Endothelial cell of umbilical vein (primary cell): ENCODE data around the gene DYNC1LI2. TPM values are rescaled to one million over a fixed set of nuclear protein-coding genes. Genes with fewer than 3 reads are reported as not detected.

Experiments used
- BruUV-seq: library from RNA; stranded (reverse); fragments of 400-500 nt; replicated peaks from 2 replicates; lab custom pipeline; 2021; lab: Mats Ljungman, UMichigan
- CTCF ChIA-PET: fragments of 300-600, 350-600 bp; sonication (Branson Sonifier 250); formaldehyde crosslinking; loops from one replicate; lab custom pipeline; 2021; ENCODE audit warnings: antibody characterized with exemption, inconsistent platforms; lab: Charles Lee
- POLR2A ChIA-PET: fragments of 300-600, 350-600 bp; sonication (Branson Sonifier 250); formaldehyde crosslinking; loops from one replicate; lab custom pipeline; 2021; ENCODE audit warnings: antibody characterized with exemption, inconsistent platforms; lab: Charles Lee
- DNase-seq: peaks from one replicate; pipeline ENCODE4 v3.0.0-alpha.2; 2011; ENCODE audit warnings: low read depth, low spot score
- FAIRE-seq: peaks from 2 replicates; lab custom pipeline; 2011; peaks lifted over from hg19 to GRCh38; lab: Jason Lieb, UNC
- H2AFZ ChIP-seq: 2 replicates; pipeline ENCODE4 v1.6.0; 2012; ENCODE audit warnings: low read depth, low read length, control low read depth, inconsistent platforms
- H3K27ac ChIP-seq: 2 replicates; pipeline ENCODE4 v1.5.1; 2011; ENCODE audit warnings: low read depth, mild to moderate bottlenecking, control low read depth, low read length, moderate library complexity; ENCODE audit not compliant: insufficient read depth
- H3K27me3 ChIP-seq, 2 experiments: 2 replicates each; pipeline versions ENCODE4 v1.6.0 to v1.6.1; 2011; ENCODE audit warnings: low read length in 2 of 2, mixed read lengths in 1 of 2; ENCODE audit not compliant: control insufficient read depth in 2 of 2, insufficient read depth in 2 of 2
- H3K36me3 ChIP-seq, 2 experiments: 2 replicates in 1 of 2; 3 replicates in 1 of 2; pipeline ENCODE4 v1.5.1; 2011; ENCODE audit warnings: low read length in 2 of 2, mild to moderate bottlenecking in 1 of 2, moderate library complexity in 1 of 2; ENCODE audit not compliant: control insufficient read depth in 2 of 2, insufficient read depth in 2 of 2; ENCODE audit errors: extremely low read depth in 1 of 2
- H3K4me1 ChIP-seq: 3 replicates; pipeline ENCODE4 v1.5.1; 2011; ENCODE audit warnings: mild to moderate bottlenecking, low read length; ENCODE audit not compliant: control insufficient read depth, insufficient read depth; ENCODE audit errors: extremely low read depth
- H3K4me2 ChIP-seq: 2 replicates; pipeline ENCODE4 v1.6.1; 2011; ENCODE audit warnings: low read length, control low read depth, mixed read lengths; ENCODE audit not compliant: insufficient read depth
- H3K4me3 ChIP-seq, 3 experiments: fragments of 200-600 bp in 1 of 3; sonication (generic), shearing (Covaris generic) in 1 of 3; replicated peaks in 1 of 3; 2 replicates each; pipeline ENCODE4 v1.5.1; 2011 to 2016; ENCODE audit warnings: control low read depth in 3 of 3, low read length in 3 of 3, mild to moderate bottlenecking in 2 of 3, inconsistent platforms in 1 of 3, low read depth in 1 of 3, moderate library complexity in 1 of 3; ENCODE audit not compliant: insufficient read depth in 1 of 3
- H3K79me2 ChIP-seq: 2 replicates; pipeline ENCODE4 v1.6.0; 2012; ENCODE audit warnings: low read length, inconsistent platforms; ENCODE audit not compliant: control insufficient read depth, insufficient read depth
- H3K9ac ChIP-seq: replicated peaks from 2 replicates; pipeline ENCODE3; 2011; ENCODE audit warnings: low read length, control low read depth; ENCODE audit not compliant: insufficient read depth; ENCODE audit errors: extremely low read depth
- H3K9me1 ChIP-seq: replicated peaks from 3 replicates; pipeline ENCODE4 v1.6.0; 2011; ENCODE audit warnings: mild to moderate bottlenecking, low read length; ENCODE audit not compliant: control insufficient read depth, insufficient read depth; ENCODE audit errors: extremely low read depth
- H3K9me3 ChIP-seq: replicated peaks from 2 replicates; pipeline ENCODE4 v1.5.1; 2012; ENCODE audit warnings: low read length, inconsistent platforms; ENCODE audit not compliant: control insufficient read depth, insufficient read depth
- H4K20me1 ChIP-seq: replicated peaks from 2 replicates; pipeline ENCODE3; 2011; ENCODE audit warnings: mild to moderate bottlenecking, low read length; ENCODE audit not compliant: control insufficient read depth, insufficient read depth; ENCODE audit errors: extremely low read depth
- CTCF ChIP-seq, 2 donors: IDR thresholded peaks; 1 replicate in 1 of 2; 2 replicates in 1 of 2; pipeline ENCODE4 v1.5.1; 2011; ENCODE audit warnings: low read length in 2 of 2, mild to moderate bottlenecking in 2 of 2, moderate library complexity in 2 of 2, control low read depth in 1 of 2, inconsistent platforms in 1 of 2, low read depth in 1 of 2; ENCODE audit not compliant: insufficient read depth in 1 of 2; ENCODE audit errors: extremely low read depth in 1 of 2
- EZH2 ChIP-seq: IDR thresholded peaks from 2 replicates; pipeline ENCODE4 v1.6.1; 2012; ENCODE audit warnings: borderline replicate concordance, low read depth, mild to moderate bottlenecking, moderate library complexity, low read length, inconsistent platforms; ENCODE audit not compliant: severe bottlenecking
- FOS ChIP-seq: IDR thresholded peaks from 2 replicates; pipeline ENCODE4 v1.6.1; 2011; ENCODE audit warnings: mild to moderate bottlenecking, low read length, moderate library complexity, borderline replicate concordance; ENCODE audit not compliant: insufficient read depth
- GATA2 ChIP-seq: IDR thresholded peaks from 2 replicates; pipeline ENCODE4 v1.7.0; 2011; ENCODE audit warnings: low read depth, mild to moderate bottlenecking, moderate library complexity, mixed read lengths, low read length; ENCODE audit not compliant: insufficient read length, insufficient read depth
- JUN ChIP-seq: IDR thresholded peaks from 2 replicates; pipeline ENCODE4 v1.6.1; 2011; ENCODE audit warnings: borderline replicate concordance, low read depth; ENCODE audit not compliant: insufficient read length, insufficient read depth
- MYC ChIP-seq: IDR thresholded peaks from one replicate; pipeline ENCODE4 v1.6.1; 2011; ENCODE audit warnings: mild to moderate bottlenecking, low read depth, low read length
- POLR2A ChIP-seq: IDR thresholded peaks from 2 replicates; pipeline ENCODE4 v1.6.1; 2012; ENCODE audit warnings: low read depth, mild to moderate bottlenecking, control low read depth, low read length
- POLR2AphosphoS5 ChIP-seq: IDR thresholded peaks from 2 replicates; pipeline ENCODE4 v1.6.1; 2012; ENCODE audit warnings: low read depth, mild to moderate bottlenecking, control low read depth, low read length, moderate library complexity; ENCODE audit not compliant: insufficient read depth
- dilution Hi-C: fragments of 300-500 bp; cut with MboI; formaldehyde crosslinking; loops from one replicate; pipeline ENCODE4 v1.15.0; 2019; ENCODE audit warnings: low sequenced_read_pairs; ENCODE audit not compliant: extremely low pct_ligation_motif_present
- intact Hi-C: fragments of 100-400 bp; cut with micrococcal nuclease; formaldehyde crosslinking; loops from one replicate; pipeline ENCODE4 v1.10.0; 2022
- polyA plus RNA-seq, 4 experiments: library from polyadenylated mRNA; depleted of rRNA in 3 of 4; stranded (reverse) in 3 of 4; unstranded in 1 of 4; fragments of >200 nt; gene quantifications; 2 replicates each; pipeline versions ENCODE4 v1.2.1 to v1.2.3, GENCODE V29; 2011 to 2012; ENCODE audit warnings: missing spikeins in 1 of 4
- total RNA-seq: library from RNA; stranded (reverse); gene quantifications from 2 replicates; pipeline ENCODE4 v1.2.3, GENCODE V29; 2021
- TF ChIP-seq, protein P1 (sequence below): IDR thresholded peaks from 2 replicates; pipeline ENCODE4 v1.6.1; 2011; ENCODE audit not compliant: insufficient read depth, insufficient read length

The DYNC1LI2 gene
- total and polyA plus RNA-seq, 2 donors (not counting 3 experiments of a cell fraction or from before 2014, with no cell fraction given): 110 to 159 TPM

DNA sequence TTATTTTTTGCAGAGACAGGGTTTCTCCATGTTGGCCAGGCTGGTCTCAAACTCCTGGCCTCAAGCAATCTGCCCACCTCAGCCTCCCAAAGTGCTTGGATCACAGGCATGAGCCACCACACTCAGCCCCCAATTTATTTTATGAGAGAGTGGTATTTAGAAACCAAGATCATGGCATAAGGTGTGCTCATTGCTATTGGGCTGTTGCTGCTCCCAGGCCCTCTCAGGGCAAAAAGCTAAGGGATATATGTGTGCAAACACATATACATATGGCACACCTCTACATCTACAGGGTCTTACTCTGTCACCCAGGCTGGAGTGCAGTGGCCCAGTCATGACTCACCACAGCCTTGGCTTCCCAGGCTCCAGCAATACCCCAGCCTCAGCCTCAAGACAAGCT is 39.8 kb downstream of the DYNC1LI2 start:
- TF ChIP-seq GATA2: no peak
- TF ChIP-seq, protein P1, sequence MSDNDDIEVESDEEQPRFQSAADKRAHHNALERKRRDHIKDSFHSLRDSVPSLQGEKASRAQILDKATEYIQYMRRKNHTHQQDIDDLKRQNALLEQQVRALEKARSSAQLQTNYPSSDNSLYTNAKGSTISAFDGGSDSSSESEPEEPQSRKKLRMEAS: no peak
- no peak for TF ChIP-seq POLR2AphosphoS5
- no peak for TF ChIP-seq JUN
- no peak for TF ChIP-seq CTCF (IDR thresholded peaks at IDR 0.05; ENCODE audit: extremely low read depth in 1 of 2, insufficient read depth in 1 of 2, low read depth in 1 of 2, low read length in 2 of 2)
- TF ChIP-seq MYC: no peak
- no peak for TF ChIP-seq POLR2A
- no peak for TF ChIP-seq FOS
- TF ChIP-seq EZH2: no peak
- no peak for FAIRE-seq
- BruUV-seq: no TSS peak

More for the DNA sequence above, 39.8 kb downstream of the DYNC1LI2 start:
- ChIA-PET CTCF (no interaction called here), POLR2A (no interaction called here)
- Histone ChIP-seq H3K4me1 (no peaks in the 10 kb centered on the region), H3K9me1 (no peaks in the 10 kb centered on the region), H3K4me3 (no peak overlapping the region), H2AFZ (no peak overlapping the region), H3K27me3 (peaks cover 0 to 2% of the 10 kb centered on the region in 2 experiments), H3K9ac (no peak overlapping the region), H3K4me2 (no peak overlapping the region), H3K9me3 (no peaks in the 10 kb centered on the region), H3K27ac (no peak overlapping the region), H3K36me3 (no peaks in the 10 kb centered on the region), H3K79me2 (no peaks in the 10 kb centered on the region), H4K20me1 (no peaks in the 10 kb centered on the region)
- dilution Hi-C loops (no loop called here), intact Hi-C loops (no loop called here)
- DNase-seq: no peak
